CD1c-positive myeloid dendritic cell (primary cell): ENCODE measurements around the gene COLEC12.

Source experiments
- DNase-seq: peaks from one replicate; pipeline ENCODE4 v3.0.0-alpha.2; 2016; ENCODE audit errors: extremely low spot score

Gene COLEC12

DNA sequence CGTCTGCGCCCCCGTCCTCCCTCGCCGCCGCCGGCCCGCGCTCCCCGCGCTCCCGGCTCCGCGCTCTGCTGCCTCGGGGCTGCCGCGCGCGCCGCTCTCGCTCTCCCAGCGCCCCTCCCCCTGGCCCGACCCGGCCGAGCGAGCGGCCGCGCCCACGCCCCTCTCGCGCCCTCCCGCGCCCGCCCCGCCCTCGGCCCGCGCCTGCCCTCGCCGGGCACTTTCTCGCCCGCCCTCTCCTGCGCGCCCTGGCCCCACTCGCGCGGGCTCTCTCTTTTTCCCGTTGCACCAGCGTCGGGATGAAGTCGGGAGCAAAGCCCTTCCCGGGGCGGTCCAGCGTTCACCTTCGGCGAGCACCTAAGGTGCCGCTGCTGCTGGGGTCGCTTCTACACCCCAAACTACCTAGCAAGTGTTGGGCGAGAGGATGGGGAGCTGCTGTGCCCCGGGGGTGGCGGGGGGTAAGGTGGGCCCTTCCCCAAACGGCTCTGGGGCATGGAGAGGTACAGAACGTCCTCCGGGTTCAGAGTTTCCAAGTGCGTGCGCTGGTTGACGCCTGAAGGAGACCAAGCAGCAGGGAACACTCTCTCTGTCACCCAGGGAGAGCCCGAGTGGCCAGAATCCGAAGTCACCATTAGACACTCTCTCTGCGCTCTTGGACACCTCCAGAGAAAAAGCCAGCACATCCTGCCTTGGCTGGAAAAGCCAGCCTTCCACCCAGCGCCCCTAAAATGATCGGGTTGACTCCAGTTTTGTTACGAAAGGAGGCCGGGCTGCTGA is at the start of gene COLEC12:
Gene COLEC12 (minus strand): TSS at position 70 of the 774 bp plus-strand sequence. CDS start 187 bp downstream, outside the sequence.
- DNase-seq = peak; percentile 24

DNA sequence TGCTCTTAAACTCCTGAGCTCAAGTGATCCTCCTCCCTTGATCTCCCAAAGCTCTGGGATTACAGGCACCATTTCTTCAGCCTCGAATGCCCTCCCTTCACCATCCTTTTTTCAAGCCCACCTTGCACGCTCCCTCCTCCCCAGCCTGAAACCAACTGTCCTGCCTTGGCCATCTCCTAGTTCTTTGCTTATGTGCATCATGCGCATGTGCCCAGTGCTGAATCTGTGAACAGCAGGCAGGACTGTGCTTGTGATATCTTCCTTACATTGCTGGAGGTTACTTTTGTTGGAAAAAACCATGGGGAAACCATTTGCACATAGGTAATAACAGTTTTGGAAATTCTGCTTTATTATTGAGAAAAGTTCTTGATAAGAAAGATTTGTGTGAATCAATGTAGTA is 49.5 kb upstream of the COLEC12 start:
- DNase-seq = no peak

DNA sequence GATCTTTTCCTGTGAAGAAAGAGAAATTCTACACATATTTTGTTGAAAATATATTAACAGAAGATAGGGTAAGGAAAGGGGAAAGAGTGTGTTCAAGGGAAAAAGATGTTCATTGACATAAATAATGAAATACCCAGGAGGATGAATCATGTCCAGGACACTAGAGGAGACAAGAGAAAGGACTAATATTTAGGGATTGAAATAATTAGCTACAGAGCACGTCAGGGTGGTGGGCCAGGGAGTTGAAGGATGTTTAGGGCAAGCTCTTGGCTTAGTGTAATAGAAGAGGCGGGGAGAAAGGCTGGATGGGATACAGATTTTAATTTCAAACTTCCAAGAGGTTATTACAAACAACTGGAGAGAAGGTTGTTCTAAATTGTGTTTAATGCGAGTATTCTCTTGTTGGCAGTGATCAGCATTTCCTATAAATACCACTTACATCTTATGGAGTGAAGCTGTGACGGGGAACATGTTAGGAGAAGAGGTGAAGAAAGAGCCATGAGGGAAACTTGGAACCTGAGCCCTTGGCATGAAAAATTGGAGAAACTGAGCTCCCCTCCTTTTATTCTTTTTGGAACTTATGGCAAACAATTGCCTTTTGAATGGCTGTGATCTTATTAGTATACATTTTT is 43.1 kb upstream of the COLEC12 start:
- DNase-seq = no peak

DNA sequence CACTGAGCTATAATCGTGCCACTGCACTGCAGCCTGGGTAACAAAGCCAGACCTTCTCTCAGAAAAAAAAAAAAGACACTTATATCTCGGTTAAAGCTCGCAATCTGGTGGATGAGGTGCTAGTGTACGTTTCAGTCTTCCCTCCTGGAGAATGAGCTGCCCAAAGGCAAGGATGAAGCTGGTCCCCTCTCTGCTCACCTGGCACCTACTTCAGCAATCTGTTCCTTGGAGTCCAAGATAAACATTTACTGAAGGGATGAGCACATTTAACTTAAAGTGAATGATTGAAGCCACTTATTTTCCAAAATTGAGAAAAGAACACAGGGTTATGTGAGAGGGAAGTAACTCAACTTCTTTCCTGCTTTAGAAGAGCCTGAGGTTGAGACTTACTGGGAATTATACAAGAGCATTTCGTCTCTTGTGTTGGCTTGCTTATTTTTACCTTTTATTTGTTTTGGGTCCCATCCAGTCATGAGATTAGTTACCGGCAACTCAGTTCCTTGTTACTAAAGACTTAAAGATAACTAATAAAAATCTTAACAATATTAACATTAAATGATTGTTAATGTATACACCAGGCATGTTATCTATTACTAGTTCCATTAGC is 33.6 kb upstream of the COLEC12 start:
- DNase-seq = no peak

DNA sequence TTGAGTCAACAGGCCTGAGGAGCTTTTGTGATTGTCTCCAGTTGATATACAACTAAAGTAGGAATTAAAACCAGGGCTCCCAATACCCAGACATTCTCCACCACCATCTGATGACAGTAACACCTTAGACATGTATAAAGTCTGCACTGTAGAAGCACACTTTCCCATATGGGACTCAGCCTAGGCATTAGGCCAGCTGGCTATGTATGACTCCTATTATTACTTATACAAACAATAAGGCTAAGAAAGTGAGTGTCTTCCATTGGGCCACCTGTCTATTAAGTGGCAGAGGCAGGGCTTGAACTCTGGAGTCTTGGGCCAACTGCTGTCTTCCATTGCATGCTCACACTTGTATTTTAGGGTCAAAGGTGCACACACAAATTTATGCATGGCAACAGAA is 32.1 kb upstream of the COLEC12 start:
- no peak for DNase-seq

DNA sequence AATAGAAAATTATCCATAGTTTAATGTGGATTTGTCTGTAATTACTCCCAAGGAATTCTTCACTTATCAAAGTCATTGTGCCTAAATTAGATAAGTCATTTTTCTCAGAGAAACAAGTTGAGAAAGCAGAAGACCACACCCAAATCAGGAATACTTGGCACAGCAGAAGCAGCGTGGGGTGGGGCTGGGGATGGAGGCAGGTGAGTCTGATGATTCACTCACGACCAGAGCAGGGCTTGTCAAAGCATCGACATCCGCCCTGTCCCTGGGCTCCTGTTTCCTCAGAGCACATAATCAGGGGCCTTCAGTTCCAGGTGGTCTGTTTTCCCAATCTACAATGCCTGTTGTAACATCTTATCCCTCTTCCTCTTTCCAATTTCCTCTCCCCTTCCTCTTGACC is 31.5 kb upstream of the COLEC12 start:
- no peak for DNase-seq

DNA sequence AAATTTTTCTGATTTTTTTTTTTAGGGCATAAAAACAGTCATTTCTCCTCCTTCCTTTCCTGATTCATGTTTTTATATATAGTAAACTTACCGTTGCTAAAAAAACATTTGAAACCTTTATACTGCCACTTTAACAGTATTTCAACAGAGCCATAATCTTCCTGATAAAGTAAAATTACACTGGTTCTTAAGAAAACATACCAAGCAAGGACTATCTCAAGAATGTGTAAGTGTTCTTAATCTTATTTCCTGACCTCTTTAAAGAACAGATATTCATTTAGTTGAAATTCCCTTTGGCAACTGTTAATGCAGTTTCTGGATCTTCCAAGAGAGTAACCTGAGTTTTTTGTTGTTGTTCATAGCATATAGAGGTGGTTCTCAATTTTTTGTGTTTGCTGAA is 26.6 kb upstream of the COLEC12 start:
- no peak for DNase-seq

DNA sequence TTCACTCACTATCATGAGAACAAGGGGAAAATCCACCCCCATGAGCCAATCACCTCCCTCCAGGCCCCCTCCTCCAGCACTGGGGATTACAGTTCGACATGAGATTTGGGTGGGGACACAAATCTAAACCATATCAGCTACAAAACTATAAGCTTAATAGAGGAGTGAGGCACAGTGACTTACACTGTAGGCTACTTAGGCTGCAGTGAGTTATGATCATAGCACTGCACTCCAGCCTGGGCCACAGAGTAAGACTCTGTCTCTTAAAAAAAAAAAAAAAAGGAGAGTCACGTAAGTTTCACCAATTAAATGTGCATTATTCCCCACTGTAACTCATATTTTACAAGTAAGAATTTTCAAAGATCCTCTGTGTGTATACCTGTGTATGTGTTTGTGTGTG is 26.2 kb upstream of the COLEC12 start:
- DNase-seq = no peak

DNA sequence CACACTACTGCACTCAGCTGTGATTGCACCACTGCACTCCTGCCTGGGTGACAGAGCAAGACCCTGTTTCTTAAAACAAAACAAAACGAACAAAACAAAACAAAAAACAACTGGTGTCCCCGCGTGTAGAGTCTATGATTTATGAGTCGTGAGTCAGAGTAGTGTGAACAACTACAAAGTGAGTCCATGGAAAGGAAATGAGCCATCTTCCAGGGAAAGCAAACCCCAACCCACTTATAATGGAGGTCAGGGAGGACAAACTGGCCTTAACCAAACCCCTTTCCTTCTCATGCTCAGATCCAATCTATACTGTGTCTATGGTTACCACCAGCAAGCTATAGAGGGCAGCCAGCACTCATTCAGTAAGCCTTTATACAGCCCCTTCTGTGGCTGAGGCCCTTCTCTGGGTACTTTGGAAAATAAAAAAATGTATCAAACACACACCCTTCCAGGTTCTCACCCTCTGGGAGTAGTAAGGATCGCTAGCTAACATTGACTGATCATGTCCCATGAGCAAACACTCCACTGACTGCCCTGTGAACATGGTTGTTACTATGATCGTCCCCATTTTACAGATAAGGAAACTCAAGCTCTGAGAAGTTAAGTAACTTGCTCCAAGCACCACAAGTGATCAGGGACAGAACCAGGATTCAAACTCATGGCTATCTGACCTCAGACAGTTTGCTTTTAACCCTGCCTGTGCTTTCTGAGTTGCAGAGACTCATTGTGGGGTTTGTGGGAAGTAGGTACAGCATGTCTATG is 24.7 kb upstream of the COLEC12 start:
- DNase-seq = peak; percentile 31

DNA sequence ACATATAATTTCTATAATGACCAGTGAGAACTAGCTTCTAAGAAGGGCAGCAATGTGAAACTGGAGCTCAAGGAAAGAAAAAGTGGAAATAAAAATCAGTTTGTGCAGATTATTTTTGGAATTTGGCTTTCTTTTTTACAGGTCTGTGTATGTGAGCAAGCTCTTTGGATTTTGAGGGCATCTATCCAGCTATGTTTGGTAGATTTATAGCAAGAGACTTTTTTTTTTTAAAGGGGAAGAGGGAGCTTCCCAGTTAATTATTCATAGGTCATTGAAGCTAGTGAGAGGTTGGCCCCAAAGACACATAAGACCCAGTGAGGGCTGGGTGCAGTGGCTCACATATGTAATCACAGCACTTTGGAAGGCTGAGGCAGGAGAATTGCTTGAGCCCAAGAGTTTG is 24.0 kb upstream of the COLEC12 start:
- DNase-seq = no peak

DNA sequence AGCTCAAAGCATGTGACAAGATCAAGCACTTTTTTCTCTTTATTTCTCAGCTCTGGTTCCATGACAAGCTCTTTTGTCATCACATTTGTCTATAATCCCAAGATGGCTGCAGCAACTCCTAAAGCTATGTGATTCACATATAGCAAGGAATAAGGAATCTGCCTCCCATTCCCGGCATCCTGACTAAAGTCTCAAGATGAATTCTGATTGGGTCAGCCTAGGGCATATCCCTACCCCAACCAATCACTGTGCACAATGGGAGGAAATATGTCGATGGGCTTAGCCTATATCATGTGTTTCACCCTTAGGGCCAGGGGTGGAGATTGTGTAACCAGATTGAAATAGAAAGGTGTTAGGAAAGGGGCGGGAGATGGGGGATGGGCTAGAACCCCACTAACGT is 23.1 kb upstream of the COLEC12 start:
- DNase-seq = no peak

DNA sequence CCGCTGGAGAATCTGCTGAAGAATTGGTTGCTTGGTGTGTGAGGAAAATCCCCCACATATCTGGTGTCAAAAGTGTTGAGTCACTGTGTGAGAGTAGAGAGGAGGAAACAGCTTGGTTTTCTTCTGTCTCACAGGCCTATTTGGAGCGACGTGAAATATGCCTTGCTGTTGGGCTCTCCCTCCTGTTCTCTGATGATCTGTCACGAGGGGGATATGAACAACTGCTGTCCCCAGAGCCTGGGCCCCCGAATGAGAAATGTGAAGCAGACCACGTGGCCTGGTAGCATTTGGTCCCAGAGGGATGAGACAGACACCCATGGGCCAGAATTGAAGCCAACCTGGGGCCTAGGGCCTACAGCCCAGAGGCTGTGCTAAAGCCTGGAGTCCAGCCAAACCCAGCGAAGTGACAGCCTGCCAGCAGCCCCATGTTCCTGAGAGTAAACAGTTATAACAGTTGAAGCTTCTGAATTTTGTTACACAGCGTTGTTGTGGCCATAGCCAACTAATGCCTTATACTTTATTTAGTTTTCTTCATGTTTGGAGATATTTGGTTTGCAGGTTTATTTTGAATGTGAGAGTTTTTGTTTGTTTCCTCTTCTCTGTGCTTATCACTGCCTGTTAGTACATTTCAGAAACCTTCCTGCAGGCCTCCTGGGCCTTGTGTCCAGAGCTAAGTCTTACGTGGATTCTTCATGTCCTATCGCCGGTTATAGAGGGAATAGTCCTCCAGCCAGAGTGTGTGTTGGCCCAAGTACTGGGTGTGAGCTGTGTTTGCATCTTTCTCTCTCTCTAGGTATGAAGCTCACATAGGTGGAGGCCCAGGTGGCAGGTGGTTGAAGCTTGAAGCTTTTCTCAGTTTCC is 18.7 kb upstream of the COLEC12 start:
- peak; percentile 55 for DNase-seq

DNA sequence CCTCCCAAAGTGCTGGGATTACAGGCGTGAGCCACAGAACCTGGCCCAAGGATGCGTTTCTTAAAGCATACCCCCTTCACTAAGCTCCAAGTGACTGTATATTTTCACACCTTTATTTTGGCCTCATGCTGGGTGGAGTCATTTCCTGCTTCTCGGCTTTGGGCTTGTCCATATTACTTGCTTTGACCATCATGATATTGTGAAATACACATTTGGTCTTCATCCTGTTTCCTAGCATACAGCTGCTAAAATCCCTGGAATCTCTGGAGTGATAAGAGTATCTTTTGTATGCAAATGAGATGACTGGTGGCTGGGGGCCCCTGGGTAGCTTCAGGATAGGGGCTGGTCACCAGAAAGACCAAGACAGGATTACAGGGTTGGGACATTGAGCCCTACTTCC is 17.6 kb upstream of the COLEC12 start:
- DNase-seq = no peak

DNA sequence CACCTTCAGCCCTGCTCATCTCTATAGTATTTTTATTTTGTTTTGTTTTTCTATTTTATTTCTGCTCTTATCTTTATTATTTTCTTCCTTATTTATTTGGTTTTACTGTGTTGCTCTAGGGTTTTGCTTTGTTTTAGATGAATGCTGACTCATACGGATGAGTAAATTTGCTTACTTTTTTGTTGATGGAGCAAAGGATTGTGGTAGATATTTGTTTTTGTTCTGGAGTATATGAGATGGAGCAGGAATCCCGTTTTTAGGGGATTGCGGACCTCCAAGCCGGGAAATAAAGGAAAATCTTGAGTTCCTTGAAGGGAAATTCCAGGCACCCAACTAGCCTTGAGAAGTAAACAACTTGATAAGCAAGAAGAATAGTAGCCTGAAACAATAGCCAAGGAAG is 15.3 kb upstream of the COLEC12 start:
- no peak for DNase-seq

DNA sequence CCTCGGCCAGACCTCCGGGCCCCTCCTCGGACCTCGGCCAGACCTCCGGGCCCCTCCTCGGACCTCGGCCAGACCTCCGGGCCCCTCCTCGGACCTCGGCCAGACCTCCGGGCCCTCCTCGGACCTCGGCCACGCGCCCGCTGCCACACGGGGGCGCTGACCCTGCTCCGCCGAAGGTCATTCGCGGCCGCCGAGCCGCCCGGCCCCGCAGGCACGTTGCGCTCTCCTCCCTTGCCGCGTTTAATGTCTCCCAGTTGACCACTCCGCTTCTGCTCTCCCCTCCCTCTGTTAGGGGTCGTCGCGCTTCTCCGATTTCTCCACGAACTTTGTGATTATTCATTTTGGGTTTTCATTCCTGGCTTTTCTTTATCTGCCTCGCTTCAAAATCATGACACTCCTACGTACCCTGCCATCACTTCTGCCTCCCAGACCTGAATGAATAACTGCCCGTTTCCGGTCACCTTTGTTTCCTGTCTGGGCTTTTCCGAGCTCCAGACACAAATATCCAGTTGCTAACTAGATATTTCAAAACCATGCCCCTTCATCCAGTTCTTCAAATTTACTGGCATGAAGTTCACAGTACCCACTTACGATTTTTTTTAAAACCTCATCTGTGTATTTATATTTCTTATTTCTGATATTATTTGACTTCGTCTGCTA is 14.8 kb upstream of the COLEC12 start:
- peak; percentile 51 for DNase-seq

DNA sequence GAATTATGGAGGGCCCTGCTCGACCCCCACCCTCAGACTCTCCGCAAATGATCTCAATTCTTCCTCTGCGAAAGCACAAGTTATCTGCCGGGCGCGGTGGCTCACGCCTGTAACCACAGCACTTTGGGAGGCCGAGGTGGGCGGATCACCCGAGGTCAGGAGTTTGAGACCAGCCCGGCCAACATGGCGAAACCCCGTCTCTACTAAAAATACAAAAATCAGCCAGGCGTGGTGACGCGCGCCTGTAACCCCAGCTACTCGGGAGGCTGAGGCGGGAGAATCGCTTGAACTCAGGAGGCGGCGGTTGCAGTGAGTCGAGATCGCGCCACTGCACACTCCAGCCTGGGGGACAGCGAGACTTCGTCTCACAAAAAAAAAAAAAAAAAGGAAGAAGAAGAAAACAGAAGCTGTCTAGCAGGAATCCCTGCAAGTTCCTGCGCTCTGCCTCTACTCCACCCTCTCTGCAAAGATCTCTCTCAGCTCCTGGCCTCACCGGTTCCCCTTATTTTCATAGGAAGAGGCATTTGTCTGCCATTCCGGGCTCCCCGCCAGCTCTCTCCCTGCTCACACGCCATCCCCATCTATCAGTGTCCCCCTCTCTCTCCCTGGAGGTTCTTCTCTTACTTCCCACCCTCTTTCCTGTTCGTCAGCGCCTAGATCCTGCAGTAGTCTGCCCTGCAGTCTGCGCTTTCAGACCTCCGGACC is 13.5 kb upstream of the COLEC12 start:
- peak; percentile 57 for DNase-seq

DNA sequence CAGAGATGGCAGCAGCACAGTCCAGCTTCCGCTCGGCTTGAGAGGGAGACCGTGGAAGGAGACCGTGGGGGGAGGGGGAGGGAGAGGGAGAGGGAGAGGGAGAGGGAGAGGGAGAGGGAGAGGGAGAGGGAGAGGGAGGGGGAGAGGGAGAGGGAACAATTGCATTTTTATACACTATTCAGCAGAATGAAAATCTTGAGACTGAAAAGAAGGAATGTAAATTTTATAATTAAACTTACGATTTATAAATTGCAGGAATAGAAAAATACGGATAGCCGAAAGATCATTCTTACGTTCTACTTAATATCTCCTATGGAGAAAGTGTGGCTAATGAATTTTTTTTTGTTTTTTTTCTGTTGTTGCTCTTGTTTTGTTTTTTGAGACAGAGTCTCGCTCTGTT is 12.5 kb upstream of the COLEC12 start:
- DNase-seq = no peak

DNA sequence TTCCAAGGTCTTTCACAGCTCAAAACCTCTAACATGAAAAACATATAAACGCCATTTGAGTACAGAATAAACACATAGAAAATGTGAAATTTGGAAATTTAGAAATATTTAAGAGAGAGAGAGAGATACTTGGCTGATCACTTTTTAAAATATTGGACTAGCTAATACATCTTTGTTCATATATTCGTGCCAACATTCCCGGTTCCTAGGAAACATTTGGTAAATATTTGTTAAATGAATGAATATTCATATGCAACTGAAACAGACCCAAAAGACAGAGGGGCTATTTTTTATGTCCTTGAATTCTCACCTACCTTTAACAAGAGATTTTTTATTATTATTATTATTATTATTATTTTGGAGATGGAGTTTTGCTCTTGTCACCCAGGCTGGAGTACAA is 8.3 kb upstream of the COLEC12 start:
- DNase-seq = no peak

DNA sequence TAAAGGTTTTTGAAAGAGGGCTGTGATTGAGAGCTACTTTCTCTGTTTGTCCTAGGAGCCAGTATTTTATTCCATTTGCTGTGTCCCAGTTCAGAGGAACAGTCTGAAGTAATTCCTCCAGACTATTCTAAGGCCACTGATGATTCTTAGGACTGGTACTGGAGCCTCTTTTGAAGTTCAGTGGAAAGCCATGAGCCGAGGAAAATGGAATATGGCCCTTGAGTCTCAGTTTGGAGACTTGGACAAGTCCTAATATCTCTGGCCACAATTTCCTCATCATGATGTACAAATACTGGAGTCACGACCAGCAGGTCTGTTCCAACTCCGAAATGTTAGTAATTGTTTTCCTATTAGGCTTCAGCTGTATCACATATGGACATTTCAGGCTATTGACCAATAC is 7.1 kb upstream of the COLEC12 start:
- no peak for DNase-seq

DNA sequence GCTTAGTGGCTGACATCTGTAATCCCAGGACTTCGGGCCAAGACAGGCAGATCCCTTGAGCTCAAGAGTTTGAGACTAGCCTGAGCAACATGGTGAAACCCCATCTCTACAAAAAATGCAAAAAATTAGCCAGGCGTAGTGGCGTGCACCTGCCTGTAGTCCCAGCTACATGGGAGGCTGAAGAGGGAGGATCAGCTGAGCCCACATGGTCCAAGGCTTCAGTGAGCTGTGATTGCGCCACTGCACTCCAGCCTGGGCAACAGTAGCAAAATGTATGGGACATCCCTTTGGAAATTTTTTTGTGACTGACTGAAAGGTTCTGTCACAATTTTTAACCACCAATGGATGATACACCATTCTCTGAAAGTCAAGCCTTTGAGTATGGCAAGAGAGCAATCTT is 6.3 kb upstream of the COLEC12 start:
- no peak for DNase-seq
